Stimulated activated CD8-positive, alpha-beta memory T cell treated with anti-CD3 and anti-CD28 coated beads, Interleukin-15, amount 100 ng/mL, for 4 hours (primary cell): ENCODE data around the gene ISOC2.

ENCODE experiments used
- DNase-seq, 2 donors: peaks; one replicate each; pipeline ENCODE4 v3.0.0-alpha.2; 2020; ENCODE audit warnings: low read depth in 2 of 2

The ISOC2 gene

GRCh38 chr19:55477905-55478304 is 16.5 kb upstream of the ISOC2 start:
- DNase-seq = no peak

GRCh38 chr19:55476100-55476775 is 14.8 kb upstream of the ISOC2 start, which contains the start of gene ZNF628:
Gene ZNF628, plus strand, starts transcription at chr19:55476617. Its CDS starts 3,294 bp downstream, at chr19:55479911.
- peak; percentile 95 to 96 for DNase-seq

GRCh38 chr19:55474269-55475265 is 13.1 kb upstream of the ISOC2 start:
- DNase-seq = no peak

- DNase-seq = no peak
Observed at GRCh38 chr19:55473225-55474012, 12.0 kb upstream of the ISOC2 start.

- no peak for DNase-seq
Observed at GRCh38 chr19:55472463-55472862, 11.0 kb upstream of the ISOC2 start.

GRCh38 chr19:55471266-55471665 is 9.8 kb upstream of the ISOC2 start:
- DNase-seq = no peak

GRCh38 chr19:55468054-55468393 is 6.6 kb upstream of the ISOC2 start:
- DNase-seq = no peak

GRCh38 chr19:55467236-55468053 is 6.0 kb upstream of the ISOC2 start:
- DNase-seq = no peak

- DNase-seq = no peak
Observed at GRCh38 chr19:55466241-55466614, 4.8 kb upstream of the ISOC2 start.

GRCh38 chr19:55465460-55466240 is 4.2 kb upstream of the ISOC2 start:
- no peak for DNase-seq

GRCh38 chr19:55464662-55465054 is 3.2 kb upstream of the ISOC2 start, which contains the start of gene C19orf85:
Gene C19orf85, minus strand, starts transcription at chr19:55464751. Its CDS starts 197 bp downstream, at chr19:55464554.
- DNase-seq = no peak

- no peak for DNase-seq
Observed at GRCh38 chr19:55464039-55464661, 2.7 kb upstream of the ISOC2 start.

- no peak for DNase-seq
Observed at GRCh38 chr19:55463583-55464031, 2.2 kb upstream of the ISOC2 start.

- DNase-seq = no peak
Observed at GRCh38 chr19:55462722-55463121, 1.3 kb upstream of the ISOC2 start.

GRCh38 chr19:55461974-55462626 is 658 bp upstream of the ISOC2 start:
- no peak for DNase-seq

- DNase-seq = no peak
Observed at GRCh38 chr19:55460670-55461258, 678 bp downstream of the ISOC2 start.

- no peak for DNase-seq
Observed at GRCh38 chr19:55459950-55460657, 1.3 kb downstream of the ISOC2 start.

GRCh38 chr19:55459551-55459949 is 1.9 kb downstream of the ISOC2 start:
- DNase-seq = no peak
